Activated T-cell treated with anti-CD3 and anti-CD28 coated beads, Interleukin-2, amount 50 U/mL, for 1 hour (primary cell): ENCODE results near the gene ST7.

ENCODE experiments used
- DNase-seq: peaks from one replicate; pipeline ENCODE4 v3.0.0-alpha.2; 2020

Gene ST7

GRCh38 chr7:117034851-117035464 lies 81.7 kb downstream of the ST7 start:
- DNase-seq, result no peak

GRCh38 chr7:117035465-117035862 lies 82.2 kb downstream of the ST7 start:
- no peak for DNase-seq

- no peak for DNase-seq
Observed at GRCh38 chr7:117036053-117036669, 82.9 kb downstream of the ST7 start.

- no peak for DNase-seq
Observed at GRCh38 chr7:117036836-117037235, 83.5 kb downstream of the ST7 start.

GRCh38 chr7:117038408-117038807 lies 85.1 kb downstream of the ST7 start:
- DNase-seq, result no peak

- DNase-seq, result no peak
Observed at GRCh38 chr7:117041007-117041406, 87.7 kb downstream of the ST7 start.

- no peak for DNase-seq
Observed at GRCh38 chr7:117041822-117042221, 88.5 kb downstream of the ST7 start.

GRCh38 chr7:117043108-117043825 lies 90.0 kb downstream of the ST7 start:
- no peak for DNase-seq

- no peak for DNase-seq
Observed at GRCh38 chr7:117044664-117045063, 91.4 kb downstream of the ST7 start.

- DNase-seq, result no peak
Observed at GRCh38 chr7:117045927-117046710, 92.8 kb downstream of the ST7 start.

GRCh38 chr7:117047496-117047895 lies 94.2 kb downstream of the ST7 start:
- no peak for DNase-seq

- DNase-seq, result no peak
Observed at GRCh38 chr7:117048114-117048866, 95.0 kb downstream of the ST7 start.

GRCh38 chr7:117048882-117049281 lies 95.6 kb downstream of the ST7 start:
- DNase-seq, result no peak

GRCh38 chr7:117051808-117052207 lies 98.5 kb downstream of the ST7 start:
- no peak for DNase-seq

- no peak for DNase-seq
Observed at GRCh38 chr7:117053432-117053831, 100.1 kb downstream of the ST7 start.

- no peak for DNase-seq
Observed at GRCh38 chr7:117061751-117062150, 108.5 kb downstream of the ST7 start.

GRCh38 chr7:117062300-117062699 lies 109.0 kb downstream of the ST7 start:
- DNase-seq, result no peak

GRCh38 chr7:117064688-117065087 lies 111.4 kb downstream of the ST7 start:
- no peak for DNase-seq

- DNase-seq, result no peak
Observed at GRCh38 chr7:117065571-117066150, 112.4 kb downstream of the ST7 start.

GRCh38 chr7:117066668-117067067 lies 113.4 kb downstream of the ST7 start:
- DNase-seq, result no peak

GRCh38 chr7:117067340-117067739 lies 114.0 kb downstream of the ST7 start:
- DNase-seq, result no peak

GRCh38 chr7:117068511-117069145 lies 115.3 kb downstream of the ST7 start:
- DNase-seq, result no peak
